GM12878 (cell line): ENCODE results near the gene PTPRN2.

Experiments
- CHD1 ChIP-seq: IDR thresholded peaks from 2 replicates; pipeline ENCODE4 v1.6.1; 2012; ENCODE audit warnings: low read depth, low read length, improper control_type of control experiment
- CTCF ChIP-seq, 3 experiments: IDR thresholded peaks in 2 of 3; conservative IDR thresholded peaks in 1 of 3; 2 replicates each; pipeline ENCODE4 v1.5.1; 2011; ENCODE audit warnings: low read depth in 3 of 3, low read length in 3 of 3, mild to moderate bottlenecking in 3 of 3, control low read depth in 2 of 3, moderate library complexity in 2 of 3, inconsistent platforms in 1 of 3, mixed read lengths in 1 of 3; ENCODE audit not compliant: control insufficient read depth in 2 of 3, insufficient read depth in 1 of 3; ENCODE audit errors: extremely low read depth in 1 of 3
- FOXK2 ChIP-seq: fragments of 450-650 bp; IDR thresholded peaks from 2 replicates; pipeline ENCODE4 v1.6.1; 2017; ENCODE audit warnings: mild to moderate bottlenecking, moderate library complexity
- REST ChIP-seq: IDR thresholded peaks from 2 replicates; pipeline ENCODE4 v1.6.1; 2012; ENCODE audit warnings: mild to moderate bottlenecking, low read depth, low read length
- SPI1 ChIP-seq: IDR thresholded peaks from 2 replicates; pipeline ENCODE4 v1.6.1; 2011; ENCODE audit warnings: low read depth, mild to moderate bottlenecking, low read length, moderate library complexity, borderline replicate concordance; ENCODE audit not compliant: insufficient read depth
- SREBF1 ChIP-seq: IDR thresholded peaks from 2 replicates; pipeline ENCODE4 v1.6.1; 2012; ENCODE audit warnings: mild to moderate bottlenecking, low read length
- SUZ12 ChIP-seq: fragments of 200-600 bp; sonication (generic); IDR thresholded peaks from one replicate; pipeline ENCODE4 v1.6.1; 2018; ENCODE audit warnings: antibody characterized with exemption, mild to moderate bottlenecking; ENCODE audit not compliant: unreplicated experiment
- TAF1 ChIP-seq: IDR thresholded peaks from 2 replicates; pipeline ENCODE4 v1.6.1; 2011; ENCODE audit warnings: mild to moderate bottlenecking, low read depth, low read length, borderline replicate concordance
- YY1 ChIP-seq: IDR thresholded peaks from 2 replicates; pipeline ENCODE4 v1.6.1; 2011; ENCODE audit warnings: low read depth, mild to moderate bottlenecking, low read length

- TF ChIP-seq CTCF (IDR thresholded peaks at IDR 0.05 in 2 of 3, conservative IDR thresholded peaks at IDR 0.05 in 1 of 3; ENCODE audit: control insufficient read depth in 2 of 3, extremely low read depth in 1 of 3, insufficient read depth in 1 of 3, low read depth in 3 of 3, low read length in 3 of 3) (no peak), REST (no peak), YY1 (no peak), TAF1 (no peak), SPI1 (no peak), SUZ12 (no peak), CHD1 (no peak), SREBF1 (no peak), FOXK2 (no peak)
These were observed 351.8 kb downstream of the PTPRN2 start for GRCh38 chr7:158235862-158236261.
